Inferior parietal cortex (tissue), 1 donor: Measurements from ENCODE around the gene LYZL1.
"Not testable (repeated sequence)": the region's sequence is repeated elsewhere in the genome, so short reads cannot be mapped to it uniquely, and the experiment has no call there.

Experiments
- DNase-seq: peaks from one replicate; pipeline ENCODE4 v3.0.0-alpha.2; 2016; ENCODE audit errors: extremely low spot score

Gene LYZL1

GRCh38 chr10:29329420-29329819 is 40.5 kb downstream of the LYZL1 start:
- no peak for DNase-seq

- DNase-seq: no peak
These were observed 43.3 kb downstream of the LYZL1 start for GRCh38 chr10:29332061-29332760.

- no peak for DNase-seq
These were observed 43.9 kb downstream of the LYZL1 start for GRCh38 chr10:29332761-29333148.

GRCh38 chr10:29337526-29337925 is 48.7 kb downstream of the LYZL1 start:
- DNase-seq: not testable (repeated sequence)

- DNase-seq: no peak
These were observed 54.8 kb downstream of the LYZL1 start for GRCh38 chr10:29343607-29344038.

GRCh38 chr10:29344073-29344820 is 55.4 kb downstream of the LYZL1 start:
- no peak for DNase-seq

GRCh38 chr10:29345144-29345909 is 56.5 kb downstream of the LYZL1 start:
- no peak for DNase-seq

- DNase-seq: no peak
These were observed 57.0 kb downstream of the LYZL1 start for GRCh38 chr10:29345910-29346209.

- no peak for DNase-seq
These were observed 57.6 kb downstream of the LYZL1 start for GRCh38 chr10:29346296-29347001.

GRCh38 chr10:29348836-29349235 is 60.0 kb downstream of the LYZL1 start:
- no peak for DNase-seq

GRCh38 chr10:29353305-29353704 is 64.4 kb downstream of the LYZL1 start:
- DNase-seq: no peak

- no peak for DNase-seq
These were observed 65.2 kb downstream of the LYZL1 start for GRCh38 chr10:29353887-29354561.

- DNase-seq: no peak
These were observed 66.6 kb downstream of the LYZL1 start for GRCh38 chr10:29355411-29355991.

- no peak for DNase-seq
These were observed 68.1 kb downstream of the LYZL1 start for GRCh38 chr10:29356931-29357330.

- no peak for DNase-seq
These were observed 69.2 kb downstream of the LYZL1 start for GRCh38 chr10:29358010-29358616.

- not testable (repeated sequence) for DNase-seq
These were observed 71.5 kb downstream of the LYZL1 start for GRCh38 chr10:29360215-29360853.
